ENCODE measurements around the gene APEH.

DNA sequence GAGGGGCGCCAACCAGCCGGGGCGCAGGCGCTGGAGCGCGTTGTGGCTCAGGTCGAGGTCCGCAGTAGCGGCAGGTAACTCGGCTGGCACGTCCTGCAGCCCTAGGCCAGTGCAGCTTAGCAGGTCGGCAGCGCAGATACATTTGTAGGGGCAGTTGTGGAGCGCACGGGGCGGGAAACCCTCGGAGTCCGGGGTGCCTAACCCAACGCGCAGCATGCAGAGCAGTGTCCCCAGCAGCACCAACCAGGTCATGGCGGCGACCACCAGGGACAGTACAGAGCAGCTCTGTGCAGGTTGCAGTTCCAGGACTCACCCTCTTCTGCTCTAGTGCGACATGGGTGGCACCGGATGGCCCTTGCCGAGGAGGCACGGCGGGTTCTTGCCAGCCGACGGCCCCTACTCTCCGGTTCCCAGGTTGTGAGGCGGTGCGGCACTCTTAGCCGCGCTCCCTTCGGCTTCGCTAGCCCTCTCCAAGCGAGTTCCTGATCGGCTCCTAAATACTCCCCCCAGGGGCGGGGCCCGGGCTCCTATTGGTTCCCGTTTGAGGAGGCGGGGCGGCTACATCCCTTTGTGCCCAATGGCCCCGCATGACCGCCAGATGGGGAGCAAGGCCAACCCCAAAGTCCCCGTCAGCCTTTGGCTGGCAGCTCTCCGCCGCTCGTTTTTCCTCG, 45.2 kb downstream of the APEH start, which contains the start of gene AMIGO3:
- TF ChIP-seq ZNF274 (IDR thresholded peaks at IDR 0.05; ENCODE audit: low read depth, low read length) (no peak), YY1 (IDR thresholded peaks at IDR 0.05; ENCODE audit: insufficient read depth, insufficient read length) (no peak), SUZ12 (IDR thresholded peaks at IDR 0.05; ENCODE audit: extremely low read depth, insufficient read depth, insufficient read length) (no peak)

All from NT2/D1 (cell line).